ENCODE data around the gene CELA3B.
"Not testable (repeated sequence)": the region's sequence is repeated elsewhere in the genome, so short reads cannot be mapped to it uniquely, and the experiment has no call there.

Gene CELA3B

GRCh38 chr1:21956720-21957552 is 19.9 kb upstream of the CELA3B start:
- DNase-seq (ENCODE audit: low read depth), result peak; percentile 45
- no peak overlapping the region for H3K4me3 ChIP-seq (ENCODE audit: control insufficient read depth, low read depth, low read length)
- no peak for TF ChIP-seq CTCF (conservative IDR thresholded peaks at IDR 0.05; ENCODE audit: control insufficient read depth, insufficient read depth, low read depth, low read length)

GRCh38 chr1:21961337-21961736 is 15.5 kb upstream of the CELA3B start:
- no peak overlapping the region for H3K4me3 ChIP-seq (ENCODE audit: control insufficient read depth, low read depth, low read length)
- TF ChIP-seq CTCF (conservative IDR thresholded peaks at IDR 0.05; ENCODE audit: control insufficient read depth, insufficient read depth, low read depth, low read length), result no peak
- DNase-seq (ENCODE audit: low read depth), result no peak

- no peak for DNase-seq (ENCODE audit: low read depth)
- H3K4me3 ChIP-seq (ENCODE audit: control insufficient read depth, low read depth, low read length), result no peak overlapping the region
- TF ChIP-seq CTCF (conservative IDR thresholded peaks at IDR 0.05; ENCODE audit: control insufficient read depth, insufficient read depth, low read depth, low read length), result no peak
Measured at GRCh38 chr1:21961799-21962198, 15.0 kb upstream of the CELA3B start.

GRCh38 chr1:21963477-21964217 is 13.2 kb upstream of the CELA3B start:
- no peak overlapping the region for H3K4me3 ChIP-seq (ENCODE audit: control insufficient read depth, low read depth, low read length)
- TF ChIP-seq CTCF (conservative IDR thresholded peaks at IDR 0.05; ENCODE audit: control insufficient read depth, insufficient read depth, low read depth, low read length), result peak; percentile 96
- peak; percentile 63 for DNase-seq (ENCODE audit: low read depth)

- TF ChIP-seq CTCF (conservative IDR thresholded peaks at IDR 0.05; ENCODE audit: control insufficient read depth, insufficient read depth, low read depth, low read length), result no peak
- peak; percentile 63 for DNase-seq (ENCODE audit: low read depth)
- no peak overlapping the region for H3K4me3 ChIP-seq (ENCODE audit: control insufficient read depth, low read depth, low read length)
Measured at GRCh38 chr1:21966247-21967000, 10.4 kb upstream of the CELA3B start.

GRCh38 chr1:21967216-21967615 is 9.6 kb upstream of the CELA3B start:
- H3K4me3 ChIP-seq (ENCODE audit: control insufficient read depth, low read depth, low read length); DNase-seq (ENCODE audit: low read depth): not testable (repeated sequence)

GRCh38 chr1:21969066-21969465 is 7.8 kb upstream of the CELA3B start:
- not testable (repeated sequence) for DNase-seq (ENCODE audit: low read depth); H3K4me3 ChIP-seq (ENCODE audit: control insufficient read depth, low read depth, low read length)

- not testable (repeated sequence) for H3K4me3 ChIP-seq (ENCODE audit: control insufficient read depth, low read depth, low read length); DNase-seq (ENCODE audit: low read depth)
Measured at GRCh38 chr1:21970523-21970922, 6.3 kb upstream of the CELA3B start.

GRCh38 chr1:21972973-21973441 is 3.8 kb upstream of the CELA3B start:
- DNase-seq (ENCODE audit: low read depth); H3K4me3 ChIP-seq (ENCODE audit: control insufficient read depth, low read depth, low read length): not testable (repeated sequence)

- not testable (repeated sequence) for H3K4me3 ChIP-seq (ENCODE audit: control insufficient read depth, low read depth, low read length); DNase-seq (ENCODE audit: low read depth)
Measured at GRCh38 chr1:21973948-21974347, 2.9 kb upstream of the CELA3B start.

- not testable (repeated sequence) for H3K4me3 ChIP-seq (ENCODE audit: control insufficient read depth, low read depth, low read length); DNase-seq (ENCODE audit: low read depth)
Measured at GRCh38 chr1:21974699-21975098, 2.1 kb upstream of the CELA3B start.
